A549 (cell line): ENCODE measurements around the gene PAX8. TPM values are rescaled to one million over a fixed set of nuclear protein-coding genes. Genes with fewer than 3 reads are reported as not detected.

Experiments
- ATAC-seq, 2 experiments: fragments of 200-7000 bp in 1 of 2; fragments of >200 bp in 1 of 2; cut with Nextera tagmentation in 1 of 2; cut with Tn5 transposase in 1 of 2; 3 replicates each; pipeline versions ENCODE4 v1.8.0 to v1.9.1; 2018 to 2020; ENCODE audit warnings: mild to moderate bottlenecking in 1 of 2, moderate library complexity in 1 of 2
- CTCF ChIA-PET: fragments of 300-600 bp; sonication (Branson Sonifier 250); formaldehyde crosslinking; extraction: SDS; loops from one replicate; lab custom pipeline; 2021; ENCODE audit warnings: antibody characterized with exemption, inconsistent platforms; lab: Yijun Ruan, JAX
- POLR2A ChIA-PET: fragments of 350-600 bp; formaldehyde crosslinking; extraction: SDS; loops from one replicate; lab custom pipeline; 2021; ENCODE audit warnings: antibody characterized with exemption, inconsistent platforms; lab: Yijun Ruan, JAX
- DNase-seq, 2 experiments: peaks; one replicate each; pipeline versions ENCODE4 v3.0.0 to v3.0.0-alpha.2; 2011 to 2016; ENCODE audit warnings: low read depth in 1 of 2, low spot score in 1 of 2
- FAIRE-seq: peaks from 2 replicates; lab custom pipeline; 2011; peaks lifted over from hg19 to GRCh38; lab: Jason Lieb, UNC
- H3K27ac ChIP-seq, 2 experiments: fragments of >200 bp; sonication (Bioruptor Twin); formaldehyde crosslinking; 3 replicates each; pipeline ENCODE4 v1.5.1; 2016 to 2017
- H3K4me1 ChIP-seq: fragments of >200 bp; sonication (Bioruptor Twin); formaldehyde crosslinking; 3 replicates; pipeline ENCODE4 v1.6.1; 2016
- H3K4me2 ChIP-seq: fragments of >200 bp; sonication (Bioruptor Twin); formaldehyde crosslinking; 3 replicates; pipeline ENCODE4 v1.6.1; 2016
- H3K4me3 ChIP-seq: fragments of >200 bp; sonication (Bioruptor Twin); formaldehyde crosslinking; 3 replicates; pipeline ENCODE4 v1.5.1; 2016
- H3K9me3 ChIP-seq: fragments of >200 bp; sonication (Bioruptor Twin); formaldehyde crosslinking; 3 replicates; pipeline ENCODE4 v1.6.1; 2016
- CBX2 ChIP-seq: fragments of 200-600 bp; sonication (generic); IDR thresholded peaks from 2 replicates; pipeline ENCODE4 v1.6.1; 2016; ENCODE audit warnings: low read depth, mild to moderate bottlenecking, borderline replicate concordance
- CEBPB ChIP-seq, 2 experiments: fragments of >200 bp in 1 of 2; sonication (Bioruptor Twin) in 1 of 2; formaldehyde crosslinking in 1 of 2; IDR thresholded peaks; 2 replicates each; pipeline ENCODE4 v1.6.1; 2012 to 2016
- CHD4 ChIP-seq: fragments of 200-600 bp; sonication (generic); IDR thresholded peaks from 2 replicates; pipeline ENCODE4 v1.6.1; 2016; ENCODE audit warnings: antibody characterized with exemption, mild to moderate bottlenecking, borderline replicate concordance
- CTCF ChIP-seq: fragments of >200 bp; sonication (Bioruptor Twin); formaldehyde crosslinking; IDR thresholded peaks from 3 replicates; pipeline ENCODE4 v1.5.1; 2016
- FOSB ChIP-seq: fragments of 250-450 bp; sonication (Bioruptor Pico); IDR thresholded peaks from 2 replicates; pipeline ENCODE4 v1.5.0; 2020; ENCODE audit warnings: mild to moderate bottlenecking, moderate library complexity
- HOXB13 ChIP-seq: fragments of 250-450 bp; sonication (Bioruptor Pico); IDR thresholded peaks from 2 replicates; pipeline ENCODE4 v1.5.0; 2020; ENCODE audit warnings: low read depth, mild to moderate bottlenecking, moderate library complexity
- MYC ChIP-seq: IDR thresholded peaks from 2 replicates; pipeline ENCODE4 v1.6.1; 2012; ENCODE audit warnings: mild to moderate bottlenecking, inconsistent platforms, low read length, improper control_type of control experiment, borderline replicate concordance
- NFE2L2 ChIP-seq: fragments of 150-350 bp; conservative IDR thresholded peaks from 2 replicates; pipeline ENCODE4 v1.6.1; 2014; ENCODE audit warnings: low read length
- NPAS2 ChIP-seq: fragments of 250-450 bp; sonication (Bioruptor Pico); IDR thresholded peaks from 2 replicates; pipeline ENCODE4 v1.8.0; 2022; ENCODE audit warnings: mild to moderate bottlenecking, moderate library complexity, borderline replicate concordance
- NR3C1 ChIP-seq: fragments of >200 bp; sonication (Bioruptor Twin); formaldehyde crosslinking; IDR thresholded peaks from 3 replicates; pipeline ENCODE4 v1.6.1; 2017
- POLR2A ChIP-seq: IDR thresholded peaks from 2 replicates; pipeline ENCODE4 v1.6.1; 2012; ENCODE audit warnings: mild to moderate bottlenecking, low read length
- RCOR1 ChIP-seq: fragments of 150-350 bp; IDR thresholded peaks from 2 replicates; pipeline ENCODE4 v1.6.1; 2014; ENCODE audit warnings: antibody characterized with exemption, low read length, low read depth
- REST ChIP-seq: fragments of 200-600 bp; sonication (generic); IDR thresholded peaks from 2 replicates; pipeline ENCODE4 v1.6.1; 2016; ENCODE audit warnings: antibody characterized with exemption, mild to moderate bottlenecking, moderate library complexity
- SREBF2 ChIP-seq: fragments of 450-650 bp; IDR thresholded peaks from 2 replicates; pipeline ENCODE4 v1.6.1; 2014; ENCODE audit warnings: mild to moderate bottlenecking, moderate library complexity
- TP53 ChIP-seq: fragments of 250-450 bp; sonication (Bioruptor Pico); IDR thresholded peaks from 2 replicates; pipeline ENCODE4 v1.5.0; 2021; ENCODE audit warnings: mild to moderate bottlenecking, moderate library complexity
- USF2 ChIP-seq: fragments of 450-650 bp; IDR thresholded peaks from 2 replicates; pipeline ENCODE4 v1.6.1; 2014; ENCODE audit warnings: antibody characterized with exemption
- ZSCAN20 ChIP-seq: fragments of 250-450 bp; sonication (Bioruptor Pico); IDR thresholded peaks from 2 replicates; pipeline ENCODE4 v1.8.0; 2022; ENCODE audit warnings: mild to moderate bottlenecking, moderate library complexity
- WGBS: methylation state at CpG from one replicate; pipeline ENCODE4 v1.1.6; 2017; ENCODE audit errors: missing lambda C conversion rate; 5-methylcytosine and 5-hydroxymethylcytosine counted together
- polyA plus RNA-seq, 4 experiments: library from polyadenylated mRNA; depleted of rRNA in 3 of 4; stranded (reverse); fragments of >200 nt; fragmentation: RNase III in 1 of 4; extraction: RNeasy Plus Mini Kit Qiagen cat#74134 plus additional on column Dnase treatment in 1 of 4; gene quantifications; 2 replicates in 3 of 4; 3 replicates in 1 of 4; pipeline ENCODE4 v1.2.3, GENCODE V29; 2011 to 2017
- TF ChIP-seq, protein P1 (sequence below): fragments of 250-450 bp; sonication (Bioruptor Pico); IDR thresholded peaks from 2 replicates; pipeline ENCODE4 v1.5.0; 2021; ENCODE audit warnings: mild to moderate bottlenecking, moderate library complexity, borderline replicate concordance
- TF ChIP-seq, protein P2 (sequence below): fragments of 250-450 bp; sonication (Bioruptor Pico); IDR thresholded peaks from 2 replicates; pipeline ENCODE4 v1.5.0; 2020; ENCODE audit warnings: low read depth, mild to moderate bottlenecking, moderate library complexity
- TF ChIP-seq, protein P3 (sequence below): fragments of >200 bp; sonication (Bioruptor Twin); formaldehyde crosslinking; IDR thresholded peaks from 3 replicates; pipeline ENCODE4 v1.6.1; 2016

PAX8 gene
- polyA plus RNA-seq, 2 of the 4 experiments (the other 2 are of a cell fraction): 0.71 to 0.81 TPM

DNA sequence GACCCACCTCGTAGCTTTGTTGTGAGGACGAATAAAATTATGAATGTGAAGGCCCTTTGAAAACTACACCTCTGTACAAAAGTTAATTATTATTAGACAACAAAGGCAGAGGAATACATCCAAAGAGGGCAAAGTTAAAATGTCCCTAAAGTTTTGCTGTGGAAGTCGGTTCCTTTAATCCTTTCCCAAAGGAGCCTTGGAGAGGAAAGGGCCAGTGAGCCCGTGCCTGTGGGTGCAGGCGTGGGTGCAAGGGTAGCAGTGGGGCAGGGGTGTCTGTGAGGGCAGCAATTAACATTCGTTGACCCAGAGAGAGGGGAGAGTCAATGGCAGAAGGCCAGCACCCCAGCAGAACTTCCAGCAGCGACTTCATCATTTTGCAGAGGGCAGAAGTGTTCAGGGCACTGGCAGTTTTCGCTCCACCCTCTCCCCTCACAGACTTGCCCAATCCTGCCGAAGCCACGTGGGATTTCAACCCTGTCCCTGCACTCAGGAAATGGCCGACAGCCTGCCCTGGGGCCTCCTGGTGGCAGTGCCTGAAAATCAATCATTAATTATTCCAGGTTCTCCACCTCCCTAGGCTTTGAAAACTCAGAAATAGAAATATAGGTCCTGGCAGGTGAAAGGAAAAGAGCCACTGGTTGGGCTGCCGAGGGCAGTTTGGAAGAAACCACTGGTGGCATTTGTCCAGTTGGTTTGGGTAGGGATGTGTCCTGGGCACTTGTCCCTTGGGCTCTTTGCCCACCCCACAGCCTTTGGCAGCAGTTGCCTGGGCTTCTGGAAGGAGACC, 4.2 kb upstream of the PAX8 start (continued):
- no peak for TF ChIP-seq CHD4
- TF ChIP-seq, protein P1, sequence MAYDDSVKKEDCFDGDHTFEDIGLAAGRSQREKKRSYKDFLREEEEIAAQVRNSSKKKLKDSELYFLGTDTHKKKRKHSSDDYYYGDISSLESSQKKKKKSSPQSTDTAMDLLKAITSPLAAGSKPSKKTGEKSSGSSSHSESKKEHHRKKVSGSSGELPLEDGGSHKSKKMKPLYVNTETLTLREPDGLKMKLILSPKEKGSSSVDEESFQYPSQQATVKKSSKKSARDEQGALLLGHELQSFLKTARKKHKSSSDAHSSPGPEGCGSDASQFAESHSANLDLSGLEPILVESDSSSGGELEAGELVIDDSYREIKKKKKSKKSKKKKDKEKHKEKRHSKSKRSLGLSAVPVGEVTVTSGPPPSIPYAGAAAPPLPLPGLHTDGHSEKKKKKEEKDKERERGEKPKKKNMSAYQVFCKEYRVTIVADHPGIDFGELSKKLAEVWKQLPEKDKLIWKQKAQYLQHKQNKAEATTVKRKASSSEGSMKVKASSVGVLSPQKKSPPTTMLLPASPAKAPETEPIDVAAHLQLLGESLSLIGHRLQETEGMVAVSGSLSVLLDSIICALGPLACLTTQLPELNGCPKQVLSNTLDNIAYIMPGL (CRISPR knock-in tag): no peak

DNA sequence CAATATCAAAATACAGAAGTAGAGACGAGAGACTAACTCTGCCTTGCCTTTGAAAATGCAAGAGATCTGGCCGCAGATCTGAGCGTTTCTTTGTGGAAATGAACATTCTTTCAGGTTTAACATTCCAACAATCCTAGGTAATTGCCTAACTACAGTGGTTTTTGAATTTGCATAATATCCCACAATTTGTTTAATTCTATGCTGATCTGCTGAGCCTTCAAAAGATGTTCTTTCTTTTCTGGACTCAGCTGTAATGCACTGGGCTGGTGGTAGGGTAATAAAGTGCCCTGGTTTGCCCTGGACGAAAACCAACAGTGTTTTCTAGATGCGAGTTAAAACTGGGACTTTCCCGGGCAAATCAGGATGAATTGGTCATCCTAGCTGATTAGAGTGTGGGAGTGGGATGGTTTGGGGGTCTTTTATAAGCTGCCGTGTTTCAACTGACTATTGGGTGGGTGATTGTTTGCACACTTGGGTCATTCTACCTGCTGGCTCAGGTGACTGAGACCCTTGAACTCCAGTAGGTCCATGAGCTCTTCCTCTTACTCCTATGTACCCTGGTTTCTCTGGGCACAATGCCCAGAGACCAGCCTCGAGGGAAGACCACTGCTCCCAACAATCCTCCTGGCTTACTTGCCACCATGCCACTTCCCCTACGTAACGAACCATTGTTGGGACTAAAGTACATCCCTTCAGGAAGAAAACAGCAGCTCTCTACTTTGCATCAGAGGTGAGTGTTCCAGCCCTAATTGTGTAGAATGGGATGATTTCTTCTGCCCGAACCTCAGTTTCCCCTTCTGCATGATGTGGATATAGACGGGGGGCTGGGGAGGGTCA, 3.4 kb upstream of the PAX8 start:
- H3K4me3 ChIP-seq: no peak overlapping the region
- ChIA-PET CTCF (interaction anchor here (0.8 to 3.1 kb wide), 8 partner anchors 9 to 88 kb away, joined by 3 to 21 read pairs (median 4); no protein-coding TSS in a partner anchor), POLR2A (no interaction called here)
- H3K4me1 ChIP-seq: peaks cover 69% of the 10 kb centered on the region
- no peak for DNase-seq
- H3K9me3 ChIP-seq: no peaks in the 10 kb centered on the region
- FAIRE-seq: no peak
- peak overlapping the region; percentile 81 for H3K4me2 ChIP-seq
- TF ChIP-seq USF2: no peak
- no peak for TF ChIP-seq NR3C1
- TF ChIP-seq POLR2A: no peak
- TF ChIP-seq NFE2L2: no peak
- TF ChIP-seq ZSCAN20: no peak
- no peak for TF ChIP-seq REST
- TF ChIP-seq CTCF: no peak
- no peak for TF ChIP-seq NPAS2 (CRISPR knock-in tag)
- TF ChIP-seq SREBF2: no peak
- TF ChIP-seq CHD4: no peak
- TF ChIP-seq RCOR1: no peak
- no peak for TF ChIP-seq MYC
- TF ChIP-seq, protein P2, sequence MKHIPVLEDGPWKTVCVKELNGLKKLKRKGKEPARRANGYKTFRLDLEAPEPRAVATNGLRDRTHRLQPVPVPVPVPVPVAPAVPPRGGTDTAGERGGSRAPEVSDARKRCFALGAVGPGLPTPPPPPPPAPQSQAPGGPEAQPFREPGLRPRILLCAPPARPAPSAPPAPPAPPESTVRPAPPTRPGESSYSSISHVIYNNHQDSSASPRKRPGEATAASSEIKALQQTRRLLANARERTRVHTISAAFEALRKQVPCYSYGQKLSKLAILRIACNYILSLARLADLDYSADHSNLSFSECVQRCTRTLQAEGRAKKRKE (CRISPR knock-in tag): no peak
- TF ChIP-seq CBX2: no peak
- TF ChIP-seq CEBPB (IDR thresholded peaks at IDR 0.05): no peak
- no peak for TF ChIP-seq FOSB
- TF ChIP-seq, protein P3, sequence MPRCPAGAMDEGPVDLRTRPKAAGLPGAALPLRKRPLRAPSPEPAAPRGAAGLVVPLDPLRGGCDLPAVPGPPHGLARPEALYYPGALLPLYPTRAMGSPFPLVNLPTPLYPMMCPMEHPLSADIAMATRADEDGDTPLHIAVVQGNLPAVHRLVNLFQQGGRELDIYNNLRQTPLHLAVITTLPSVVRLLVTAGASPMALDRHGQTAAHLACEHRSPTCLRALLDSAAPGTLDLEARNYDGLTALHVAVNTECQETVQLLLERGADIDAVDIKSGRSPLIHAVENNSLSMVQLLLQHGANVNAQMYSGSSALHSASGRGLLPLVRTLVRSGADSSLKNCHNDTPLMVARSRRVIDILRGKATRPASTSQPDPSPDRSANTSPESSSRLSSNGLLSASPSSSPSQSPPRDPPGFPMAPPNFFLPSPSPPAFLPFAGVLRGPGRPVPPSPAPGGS: no peak
- TF ChIP-seq TP53 (CRISPR knock-in tag): no peak
- TF ChIP-seq HOXB13: no peak
- TF ChIP-seq, protein P1 (CRISPR knock-in tag): no peak
- ATAC-seq: no peak
- H3K27ac ChIP-seq: peak overlapping the region; percentile 98 to 99
- 60% methylated on average over 12 of the region's 12 CpGs for WGBS
